GM12874 (cell line): ENCODE data around the gene PSENEN.
A peak's percentile ranks its signal among the peaks of the same experiment; 100 is the strongest.

Experiments used
- TF ChIP-seq, protein P1 (sequence below): IDR thresholded peaks from 2 replicates; pipeline ENCODE4 v1.5.1; 2011; ENCODE audit warnings: low read depth, mild to moderate bottlenecking, control low read depth, low read length, moderate library complexity; ENCODE audit not compliant: insufficient read depth

Gene PSENEN

DNA sequence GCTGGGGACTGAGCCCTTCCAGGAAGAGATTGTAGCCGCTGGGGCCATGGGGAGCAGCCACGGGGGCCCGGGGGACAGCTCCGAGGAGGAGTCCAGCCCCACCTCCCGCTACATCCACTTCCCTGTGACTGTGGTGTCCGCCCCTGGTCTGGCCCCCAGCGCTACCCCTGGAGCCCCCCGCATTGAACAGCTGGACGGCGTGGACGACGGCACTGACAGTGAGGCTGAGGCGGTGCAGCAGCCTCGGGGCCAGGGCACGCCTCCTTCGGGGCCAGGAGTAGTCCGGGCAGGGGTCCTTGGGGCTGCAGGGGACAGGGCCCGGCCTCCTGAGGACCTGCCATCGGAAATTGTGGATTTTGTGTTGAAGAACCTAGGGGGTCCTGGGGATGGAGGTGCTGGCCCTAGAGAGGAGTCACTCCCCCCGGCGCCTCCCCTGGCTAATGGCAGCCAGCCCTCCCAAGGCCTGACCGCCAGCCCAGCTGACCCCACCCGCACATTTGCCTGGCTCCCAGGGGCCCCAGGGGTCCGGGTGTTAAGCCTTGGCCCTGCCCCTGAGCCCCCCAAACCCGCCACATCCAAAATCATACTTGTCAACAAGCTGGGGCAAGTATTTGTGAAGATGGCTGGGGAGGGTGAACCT lies 12.8 kb upstream of the PSENEN start:
- TF ChIP-seq, protein P1, sequence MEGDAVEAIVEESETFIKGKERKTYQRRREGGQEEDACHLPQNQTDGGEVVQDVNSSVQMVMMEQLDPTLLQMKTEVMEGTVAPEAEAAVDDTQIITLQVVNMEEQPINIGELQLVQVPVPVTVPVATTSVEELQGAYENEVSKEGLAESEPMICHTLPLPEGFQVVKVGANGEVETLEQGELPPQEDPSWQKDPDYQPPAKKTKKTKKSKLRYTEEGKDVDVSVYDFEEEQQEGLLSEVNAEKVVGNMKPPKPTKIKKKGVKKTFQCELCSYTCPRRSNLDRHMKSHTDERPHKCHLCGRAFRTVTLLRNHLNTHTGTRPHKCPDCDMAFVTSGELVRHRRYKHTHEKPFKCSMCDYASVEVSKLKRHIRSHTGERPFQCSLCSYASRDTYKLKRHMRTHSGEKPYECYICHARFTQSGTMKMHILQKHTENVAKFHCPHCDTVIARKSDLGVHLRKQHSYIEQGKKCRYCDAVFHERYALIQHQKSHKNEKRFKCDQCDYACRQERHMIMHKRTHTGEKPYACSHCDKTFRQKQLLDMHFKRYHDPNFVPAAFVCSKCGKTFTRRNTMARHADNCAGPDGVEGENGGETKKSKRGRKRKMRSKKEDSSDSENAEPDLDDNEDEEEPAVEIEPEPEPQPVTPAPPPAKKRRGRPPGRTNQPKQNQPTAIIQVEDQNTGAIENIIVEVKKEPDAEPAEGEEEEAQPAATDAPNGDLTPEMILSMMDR, result no peak

DNA sequence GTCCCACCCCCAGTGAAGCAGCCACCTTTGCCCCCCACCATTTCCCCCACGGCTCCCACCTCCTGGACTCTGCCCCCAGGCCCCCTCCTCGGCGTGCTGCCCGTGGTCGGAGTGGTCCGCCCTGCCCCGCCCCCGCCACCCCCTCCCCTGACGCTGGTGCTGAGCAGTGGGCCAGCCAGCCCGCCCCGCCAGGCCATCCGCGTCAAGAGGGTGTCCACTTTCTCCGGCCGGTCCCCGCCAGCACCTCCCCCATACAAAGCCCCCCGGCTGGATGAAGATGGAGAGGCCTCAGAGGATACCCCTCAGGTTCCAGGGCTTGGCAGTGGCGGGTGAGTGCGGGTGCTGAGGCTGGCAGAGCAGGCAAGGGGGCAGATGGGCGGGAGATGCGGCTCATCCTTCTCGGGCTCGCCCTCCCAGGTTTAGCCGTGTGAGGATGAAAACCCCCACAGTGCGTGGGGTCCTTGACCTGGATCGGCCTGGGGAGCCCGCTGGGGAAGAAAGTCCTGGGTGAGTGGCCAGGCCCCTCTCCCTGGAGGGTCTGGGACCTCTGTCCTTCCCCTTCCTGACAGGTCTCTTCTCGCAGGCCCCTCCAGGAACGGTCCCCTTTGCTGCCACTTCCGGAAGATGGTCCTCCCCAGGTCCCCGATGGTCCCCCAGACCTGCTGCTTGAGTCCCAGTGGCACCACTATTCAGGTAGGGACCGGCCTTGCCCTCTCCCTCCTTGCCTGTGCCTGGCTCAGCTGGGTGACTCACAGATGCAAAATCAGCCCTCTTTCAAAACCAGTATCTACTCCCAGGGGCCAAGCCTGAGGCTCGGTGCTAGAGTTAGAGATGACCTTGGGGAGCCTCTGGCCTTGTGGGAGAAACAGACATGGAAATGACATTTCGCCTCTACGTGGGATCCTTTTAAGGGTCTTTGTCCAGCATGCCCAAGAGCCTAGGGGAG lies 12.0 kb upstream of the PSENEN start:
- TF ChIP-seq, protein P1, result no peak

DNA sequence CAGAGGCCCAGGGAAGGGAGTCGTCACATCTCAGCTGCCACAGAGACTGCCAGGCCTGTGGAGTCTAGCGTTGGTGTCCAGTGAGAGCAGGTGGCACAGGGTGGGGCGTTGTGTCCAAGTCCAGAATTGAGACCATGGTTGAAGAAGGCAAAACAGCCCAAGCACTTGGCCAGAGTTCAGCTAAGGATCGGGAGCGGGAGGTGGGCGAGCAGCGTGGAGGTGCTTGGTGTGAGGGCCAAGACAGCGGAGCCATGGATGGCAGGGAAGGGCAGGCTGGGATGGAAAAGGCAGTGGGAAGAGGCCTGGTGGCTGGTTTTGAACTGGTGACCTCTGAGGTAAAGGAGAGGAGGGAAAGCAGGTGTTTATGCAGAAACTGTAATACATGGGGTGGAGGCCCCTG lies 11.2 kb upstream of the PSENEN start:
- TF ChIP-seq, protein P1, result no peak

DNA sequence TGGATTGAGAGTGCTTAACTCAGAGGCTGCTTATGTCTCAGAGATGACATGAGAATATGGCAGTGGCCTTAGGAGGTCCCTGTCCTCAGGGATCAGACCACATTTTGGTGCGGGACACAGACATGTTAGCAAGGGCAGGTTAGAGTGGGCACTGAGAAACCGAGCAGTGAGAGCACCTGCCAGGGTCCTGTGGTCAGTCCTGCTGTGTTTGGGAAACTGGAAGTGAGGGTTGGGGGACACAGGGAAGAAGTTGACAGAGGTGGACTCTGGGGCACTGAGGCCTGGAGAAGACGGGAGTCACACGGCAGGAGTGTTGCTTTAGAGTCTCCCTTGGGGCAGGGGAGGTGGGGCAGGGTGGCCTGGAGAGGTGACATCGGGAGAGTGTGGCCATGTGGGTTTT lies 10.6 kb upstream of the PSENEN start:
- TF ChIP-seq, protein P1, result no peak

DNA sequence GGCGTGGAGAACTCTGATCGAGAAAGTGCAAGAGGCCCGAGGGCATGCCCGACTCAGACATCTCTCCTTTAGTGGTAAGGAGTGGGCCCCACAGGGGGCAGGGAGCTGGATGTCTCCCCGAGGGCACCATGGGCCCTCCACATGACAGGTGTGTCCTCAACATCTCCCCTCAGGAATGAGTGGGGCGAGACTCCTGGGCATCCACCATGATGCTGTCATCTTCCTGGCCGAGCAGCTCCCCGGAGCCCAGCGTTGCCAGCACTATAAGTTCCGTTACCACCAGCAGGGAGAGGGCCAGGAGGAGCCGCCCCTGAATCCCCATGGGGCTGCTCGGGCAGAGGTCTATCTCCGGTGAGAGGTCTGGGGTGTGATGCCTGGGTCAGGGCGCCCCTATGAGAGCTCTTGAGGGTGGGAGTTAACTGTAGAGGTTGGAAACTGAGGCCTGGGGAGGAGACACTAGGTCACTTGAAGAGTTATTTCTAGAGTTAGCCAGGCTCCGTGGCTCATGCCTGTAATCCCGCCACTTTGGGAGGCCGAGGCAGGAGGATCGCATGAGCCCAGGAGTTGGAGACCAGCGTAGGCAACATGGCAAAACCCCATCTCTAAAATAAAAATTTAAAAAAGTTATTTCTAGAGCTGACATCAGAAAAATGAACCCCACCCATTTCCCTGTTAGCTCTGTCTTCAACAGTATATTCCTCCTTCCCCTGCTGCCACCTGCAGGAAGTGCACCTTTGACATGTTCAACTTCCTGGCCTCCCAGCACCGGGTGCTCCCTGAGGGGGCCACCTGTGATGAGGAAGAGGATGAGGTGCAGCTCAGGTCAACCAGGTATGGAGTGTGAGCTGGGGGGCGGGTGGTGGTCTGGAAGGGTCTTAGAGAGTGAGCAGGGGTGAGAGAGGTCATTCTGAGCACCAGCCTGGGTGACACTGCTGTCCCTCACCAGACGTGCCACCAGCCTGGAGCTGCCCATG lies 8.3 kb upstream of the PSENEN start:
- TF ChIP-seq, protein P1, result peak; percentile 30; the same call in 1 of the 2 replicates

DNA sequence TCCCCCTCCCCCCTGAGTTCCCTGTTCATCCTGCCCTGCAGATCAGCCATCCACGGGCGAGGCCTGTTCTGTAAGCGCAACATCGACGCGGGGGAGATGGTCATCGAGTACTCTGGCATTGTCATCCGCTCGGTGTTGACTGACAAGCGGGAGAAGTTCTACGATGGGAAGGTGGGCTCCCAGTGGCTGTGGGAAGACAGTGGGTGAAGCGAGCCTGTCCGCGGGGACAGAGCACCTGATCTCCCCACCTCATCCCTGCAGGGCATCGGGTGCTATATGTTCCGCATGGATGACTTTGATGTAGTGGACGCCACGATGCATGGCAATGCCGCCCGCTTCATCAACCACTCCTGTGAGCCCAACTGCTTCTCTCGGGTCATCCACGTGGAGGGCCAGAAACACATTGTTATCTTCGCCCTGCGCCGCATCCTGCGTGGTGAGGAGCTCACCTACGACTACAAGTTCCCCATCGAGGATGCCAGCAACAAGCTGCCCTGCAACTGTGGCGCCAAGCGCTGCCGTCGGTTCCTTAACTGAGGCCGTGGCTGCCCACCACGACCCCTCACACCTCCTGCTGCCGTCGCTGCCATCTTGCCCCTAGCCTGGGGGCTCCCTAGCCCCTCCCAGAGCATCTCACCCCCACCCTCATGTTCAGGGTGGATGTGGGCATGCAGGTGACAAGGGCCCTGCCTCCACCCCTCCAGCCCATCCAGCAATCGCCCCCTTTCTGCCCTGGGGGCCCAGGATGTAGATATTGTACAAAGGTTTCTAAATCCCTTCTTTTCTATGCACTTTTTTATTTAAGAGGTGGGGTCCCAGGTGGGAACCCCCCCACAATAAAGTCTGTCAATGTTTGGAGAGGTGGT lies 7.2 kb upstream of the PSENEN start:
- TF ChIP-seq, protein P1, result no peak
